ENCODE data around the gene OR6S1.

The OR6S1 gene

GRCh38 chr14:20641591-20641990, at the start of gene OR6S1:
Gene OR6S1 (minus strand): TSS chr14:20641691. CDS start chr14:20641691, 0 bp downstream.
- DNase-seq, result no peak

GRCh38 chr14:20690848-20691640, 49.6 kb upstream of the OR6S1 start:
- DNase-seq, result peak; percentile 81

- DNase-seq, result no peak
Measured at GRCh38 chr14:20688167-20688839, 46.8 kb upstream of the OR6S1 start, which contains the start of gene ANG. Gene ANG (plus strand): TSS chr14:20688764. CDS start chr14:20693565, 4,801 bp downstream.

- DNase-seq, result no peak
Measured at GRCh38 chr14:20687362-20688166, 46.1 kb upstream of the OR6S1 start.

- no peak for DNase-seq
Measured at GRCh38 chr14:20686386-20687143, 45.1 kb upstream of the OR6S1 start.

GRCh38 chr14:20684662-20685456, 43.4 kb upstream of the OR6S1 start:
- DNase-seq, result no peak

- peak; percentile 30 for DNase-seq
Measured at GRCh38 chr14:20683891-20684661, 42.6 kb upstream of the OR6S1 start, which contains the start of gene RNASE4. Gene RNASE4 (plus strand): TSS chr14:20684560. CDS start chr14:20699372, 14,812 bp downstream.

GRCh38 chr14:20683125-20683890, 41.8 kb upstream of the OR6S1 start:
- peak; percentile 69 for DNase-seq

- peak; percentile 73 for DNase-seq
Measured at GRCh38 chr14:20682435-20683124, 41.1 kb upstream of the OR6S1 start.

GRCh38 chr14:20682127-20682434, 40.6 kb upstream of the OR6S1 start:
- DNase-seq, result no peak

- peak; percentile 39 for DNase-seq
Measured at GRCh38 chr14:20681348-20682126, 40.0 kb upstream of the OR6S1 start.

GRCh38 chr14:20680843-20681347, 39.4 kb upstream of the OR6S1 start:
- DNase-seq, result no peak

GRCh38 chr14:20680363-20680762, 38.9 kb upstream of the OR6S1 start:
- DNase-seq, result no peak

GRCh38 chr14:20679907-20680306, 38.4 kb upstream of the OR6S1 start:
- DNase-seq, result no peak

GRCh38 chr14:20676072-20676471, 34.6 kb upstream of the OR6S1 start:
- no peak for DNase-seq

- DNase-seq, result no peak
Measured at GRCh38 chr14:20675669-20676068, 34.2 kb upstream of the OR6S1 start.

GRCh38 chr14:20671597-20672283, 30.2 kb upstream of the OR6S1 start:
- DNase-seq, result no peak

- DNase-seq, result no peak
Measured at GRCh38 chr14:20668969-20669368, 27.5 kb upstream of the OR6S1 start.
